HepG2 (cell line): ENCODE results near the gene OR2L2.

Source experiments
- ATF7 ChIP-seq, 2 experiments: fragments of 450-650 bp in 1 of 2; sonication (generic) in 1 of 2; formaldehyde crosslinking in 1 of 2; IDR thresholded peaks; 2 replicates each; pipeline versions ENCODE4 v1.4.0 to v1.6.1; 2016 to 2020; ENCODE audit warnings: antibody characterized with exemption in 1 of 2, mild to moderate bottlenecking in 1 of 2, missing genetic modification reagents in 1 of 2
- CTCF ChIP-seq: sonication (generic); formaldehyde crosslinking; IDR thresholded peaks from 2 replicates; pipeline ENCODE4 v1.5.0; 2020; ENCODE audit warnings: mild to moderate bottlenecking, missing genetic modification reagents, moderate library complexity
- GLMP ChIP-seq: sonication (generic); formaldehyde crosslinking; IDR thresholded peaks from 2 replicates; pipeline ENCODE4 v1.9.0; 2021; ENCODE audit warnings: missing genetic modification reagents, mild to moderate bottlenecking, borderline replicate concordance
- MTF1 ChIP-seq: sonication (generic); formaldehyde crosslinking; IDR thresholded peaks from 2 replicates; pipeline ENCODE4 v1.5.0; 2020; ENCODE audit warnings: missing genetic modification reagents
- NR2C2 ChIP-seq: sonication (generic); formaldehyde crosslinking; IDR thresholded peaks from 2 replicates; pipeline ENCODE4 v1.4.0; 2020; ENCODE audit warnings: missing genetic modification reagents, mild to moderate bottlenecking, moderate library complexity, borderline replicate concordance
- PCBP1 ChIP-seq: fragments of 200-400 bp; formaldehyde crosslinking; IDR thresholded peaks from 2 replicates; pipeline ENCODE4 v1.6.1; 2017; ENCODE audit warnings: mild to moderate bottlenecking, low read depth, low read length, borderline replicate concordance
- ZNF510 ChIP-seq: sonication (generic); formaldehyde crosslinking; IDR thresholded peaks from 2 replicates; pipeline ENCODE4 v1.4.0; 2020; ENCODE audit warnings: low read depth, mild to moderate bottlenecking, missing genetic modification reagents
- ZZZ3 ChIP-seq: sonication (generic); formaldehyde crosslinking; IDR thresholded peaks from 2 replicates; pipeline ENCODE4 v1.4.0; 2020; ENCODE audit warnings: missing genetic modification reagents, mild to moderate bottlenecking, borderline replicate concordance

- TF ChIP-seq ZZZ3 (CRISPR knock-in tag) (no peak), CTCF (CRISPR knock-in tag) (no peak), MTF1 (CRISPR knock-in tag) (no peak), GLMP (CRISPR knock-in tag) (no peak), ZNF510 (no peak), ATF7 (IDR thresholded peaks at IDR 0.05) (no peak), ATF7 (CRISPR knock-in tag; IDR thresholded peaks at IDR 0.05) (no peak), PCBP1 (no peak), NR2C2 (CRISPR knock-in tag) (no peak)
Measured at GRCh38 chr1:248047008-248047407, 17.1 kb downstream of the OR2L2 start.
